ENCODE measurements around the gene ATRIP. TPM values are rescaled to one million over a fixed set of nuclear protein-coding genes. Genes with fewer than 3 reads are reported as not detected.

ATRIP gene
- total RNA-seq, 2 experiments from 2014 or later: 16.3 to 24.5 TPM

DNA sequence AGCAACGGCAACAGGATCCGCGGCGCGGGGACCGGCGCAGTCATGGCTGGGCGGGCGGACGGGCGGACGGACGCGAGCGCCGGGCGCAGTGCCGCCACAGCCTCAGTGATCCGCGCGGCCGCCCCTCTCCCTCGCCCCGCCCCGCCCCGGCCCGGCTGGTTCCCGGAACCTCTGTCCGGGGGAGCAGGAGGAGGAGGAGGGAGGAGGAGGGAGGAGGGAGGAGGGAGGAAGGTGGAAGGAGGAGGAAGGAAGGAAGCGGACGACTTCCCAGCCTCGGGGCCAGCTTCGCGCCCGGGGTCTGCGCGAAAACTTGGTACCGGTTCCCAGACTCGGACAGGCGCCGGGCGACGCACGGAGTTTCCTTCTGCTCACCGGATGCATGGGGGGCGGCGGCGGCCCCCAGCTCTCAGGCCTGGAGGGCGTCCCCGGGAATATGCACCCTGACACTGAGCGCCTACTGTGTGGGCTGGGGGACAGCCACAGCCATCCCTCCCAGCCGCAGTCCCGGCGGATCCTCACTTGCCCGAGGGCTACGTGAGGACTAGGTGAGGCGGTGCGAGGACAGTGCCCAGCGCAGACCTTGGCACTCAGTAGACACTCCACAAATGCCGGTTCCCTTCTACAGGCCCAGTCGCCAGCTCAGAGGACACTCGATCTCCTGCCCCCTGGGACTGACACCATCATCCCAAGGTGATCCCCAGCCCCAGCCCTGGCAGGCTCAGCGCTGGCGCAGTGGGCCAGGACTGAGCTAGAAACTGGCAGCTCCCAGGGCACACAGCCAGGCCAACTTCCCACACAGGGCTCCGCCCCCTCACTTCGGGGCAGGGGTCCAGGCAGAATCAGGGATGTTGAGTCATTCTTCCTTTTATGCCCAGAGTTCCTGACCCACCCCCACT, 57.8 kb downstream of the ATRIP start, which contains the start of gene SHISA5:
TSS of gene SHISA5 (minus strand) at position 124 of the 896 bp plus-strand sequence. CDS start at position 44, 80 bp downstream.
- no peaks in the 10 kb centered on the region for H3K9me2 ChIP-seq (ENCODE audit: insufficient read depth, low read length)
- H3K4me3 ChIP-seq (ENCODE audit: low read depth, low read length, poor library complexity, severe bottlenecking): peak within 1 kb of the TSS; percentile 31
- POLR2A ChIA-PET: interaction anchor here (0.6 kb wide), 1 partner anchor 30 kb away, joined by 3 read pairs; no protein-coding TSS in a partner anchor
- no peaks in the 10 kb centered on the region for H3K4me1 ChIP-seq (ENCODE audit: insufficient read depth, low read length, poor library complexity, severe bottlenecking)
- no peak within 1 kb of the TSS; the same call in 1 of the 2 replicates for H2AFZ ChIP-seq (ENCODE audit: low read length)
- intact Hi-C loops (cut with micrococcal nuclease; ENCODE audit: unreplicated experiment): no loop called here
- CTCF ChIA-PET (ENCODE audit: unreplicated experiment): interaction anchor here (1.1 kb wide), 1 partner anchor 68 kb away, joined by 3 read pairs; no protein-coding TSS in a partner anchor
- H3K36me3 ChIP-seq (ENCODE audit: insufficient read depth, low read length): no peaks in the 10 kb centered on the region
- no TSS peak for BruUV-seq (replicated peaks)
- H3K4me2 ChIP-seq (ENCODE audit: low read length): peak within 1 kb of the TSS; percentile 50; the same call in 1 of the 2 replicates
- H3K79me2 ChIP-seq (ENCODE audit: insufficient read depth, low read depth, low read length): no peaks in the 10 kb centered on the region
- no peak for DNase-seq (ENCODE audit: low spot score)
- TF ChIP-seq EZH2phosphoT487 (IDR thresholded peaks at IDR 0.05; ENCODE audit: borderline replicate concordance, low read depth, low read length): no peak
- TF ChIP-seq, protein P1, sequence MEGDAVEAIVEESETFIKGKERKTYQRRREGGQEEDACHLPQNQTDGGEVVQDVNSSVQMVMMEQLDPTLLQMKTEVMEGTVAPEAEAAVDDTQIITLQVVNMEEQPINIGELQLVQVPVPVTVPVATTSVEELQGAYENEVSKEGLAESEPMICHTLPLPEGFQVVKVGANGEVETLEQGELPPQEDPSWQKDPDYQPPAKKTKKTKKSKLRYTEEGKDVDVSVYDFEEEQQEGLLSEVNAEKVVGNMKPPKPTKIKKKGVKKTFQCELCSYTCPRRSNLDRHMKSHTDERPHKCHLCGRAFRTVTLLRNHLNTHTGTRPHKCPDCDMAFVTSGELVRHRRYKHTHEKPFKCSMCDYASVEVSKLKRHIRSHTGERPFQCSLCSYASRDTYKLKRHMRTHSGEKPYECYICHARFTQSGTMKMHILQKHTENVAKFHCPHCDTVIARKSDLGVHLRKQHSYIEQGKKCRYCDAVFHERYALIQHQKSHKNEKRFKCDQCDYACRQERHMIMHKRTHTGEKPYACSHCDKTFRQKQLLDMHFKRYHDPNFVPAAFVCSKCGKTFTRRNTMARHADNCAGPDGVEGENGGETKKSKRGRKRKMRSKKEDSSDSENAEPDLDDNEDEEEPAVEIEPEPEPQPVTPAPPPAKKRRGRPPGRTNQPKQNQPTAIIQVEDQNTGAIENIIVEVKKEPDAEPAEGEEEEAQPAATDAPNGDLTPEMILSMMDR (conservative IDR thresholded peaks at IDR 0.05; ENCODE audit: low read length): no peak
- no peak within 1 kb of the TSS for H3K27ac ChIP-seq (ENCODE audit: low read depth, low read length, poor library complexity, severe bottlenecking)
- H3K9me3 ChIP-seq (ENCODE audit: low read length): no peaks in the 10 kb centered on the region
- no peaks in the 10 kb centered on the region for H4K20me1 ChIP-seq (ENCODE audit: insufficient read depth, low read length)

DNA sequence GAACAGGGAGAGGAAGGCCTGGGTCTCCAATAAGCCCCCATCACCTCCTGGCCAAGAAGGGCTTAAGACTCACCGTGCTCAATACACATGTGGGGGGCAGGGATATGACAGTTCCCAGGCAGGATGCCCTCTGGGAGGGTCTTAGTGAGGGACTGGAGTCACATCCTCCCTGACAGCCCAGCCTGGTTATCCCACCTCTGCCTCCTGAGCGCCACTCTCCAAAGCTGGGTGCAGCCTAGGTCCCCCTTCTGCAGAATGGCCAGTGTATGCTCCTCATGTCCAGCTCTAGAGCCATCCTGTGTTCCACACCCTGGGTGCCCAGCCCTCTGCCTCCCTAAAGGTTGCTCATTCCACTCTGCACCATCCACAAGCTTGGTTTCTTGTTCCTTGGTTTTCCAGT, 58.6 kb downstream of the ATRIP start:
- BruUV-seq (replicated peaks): no TSS peak
- H3K36me3 ChIP-seq (ENCODE audit: insufficient read depth, low read length): no peaks in the 10 kb centered on the region
- CTCF ChIA-PET (ENCODE audit: unreplicated experiment): interaction anchor here (0.6 to 1.1 kb wide), 3 partner anchors 31 to 69 kb away, joined by 3 read pairs; no protein-coding TSS in a partner anchor

More for the DNA sequence above, 58.6 kb downstream of the ATRIP start:
- no peaks in the 10 kb centered on the region for H3K4me1 ChIP-seq (ENCODE audit: insufficient read depth, low read length, poor library complexity, severe bottlenecking)
- H2AFZ ChIP-seq (ENCODE audit: low read length): no peak overlapping the region
- H3K79me2 ChIP-seq (ENCODE audit: insufficient read depth, low read depth, low read length): no peaks in the 10 kb centered on the region
- no peak for DNase-seq (ENCODE audit: low spot score)
- no peak overlapping the region for H3K27ac ChIP-seq (ENCODE audit: low read depth, low read length, poor library complexity, severe bottlenecking)
- H4K20me1 ChIP-seq (ENCODE audit: insufficient read depth, low read length): no peaks in the 10 kb centered on the region
- intact Hi-C loops (cut with micrococcal nuclease; ENCODE audit: unreplicated experiment): loop anchor here (5.0 kb wide), 1 partner anchor 42 kb away; no protein-coding TSS in a partner anchor
- POLR2A ChIA-PET: no interaction called here
- no peak overlapping the region for H3K4me3 ChIP-seq (ENCODE audit: low read depth, low read length, poor library complexity, severe bottlenecking)
- TF ChIP-seq, protein P1 (conservative IDR thresholded peaks at IDR 0.05; ENCODE audit: low read length): no peak
- TF ChIP-seq EZH2phosphoT487 (IDR thresholded peaks at IDR 0.05; ENCODE audit: borderline replicate concordance, low read depth, low read length): no peak
- no peaks in the 10 kb centered on the region for H3K9me3 ChIP-seq (ENCODE audit: low read length)
- H3K9me2 ChIP-seq (ENCODE audit: insufficient read depth, low read length): no peaks in the 10 kb centered on the region
- H3K4me2 ChIP-seq (ENCODE audit: low read length): no peak overlapping the region

All from OCI-LY7 (cell line).